HUES48 (cell line): ENCODE results near the gene KCNMB1.

Experiments
- H3K27ac ChIP-seq: one replicate; pipeline ENCODE4 v1.7.0; 2013; ENCODE audit warnings: low read depth, low read length, inconsistent platforms
- H3K27me3 ChIP-seq: 2 replicates; pipeline ENCODE4 v1.6.1; 2013; ENCODE audit warnings: mild to moderate bottlenecking, low read length; ENCODE audit not compliant: control insufficient read depth, insufficient read depth
- H3K36me3 ChIP-seq: 2 replicates; pipeline ENCODE4 v1.6.1; 2013; ENCODE audit warnings: low read length; ENCODE audit not compliant: control insufficient read depth, insufficient read depth
- H3K4me1 ChIP-seq: 2 replicates; pipeline ENCODE4 v1.6.1; 2013; ENCODE audit warnings: mild to moderate bottlenecking, low read length; ENCODE audit not compliant: control insufficient read depth, insufficient read depth
- H3K4me3 ChIP-seq: 2 replicates; pipeline ENCODE4 v1.5.1; 2013; ENCODE audit warnings: mild to moderate bottlenecking, low read depth, low read length
- H3K9ac ChIP-seq: 2 replicates; pipeline ENCODE4 v1.6.1; 2013; ENCODE audit warnings: mild to moderate bottlenecking, low read depth, low read length, moderate library complexity
- H3K9me3 ChIP-seq: 2 replicates; pipeline ENCODE4 v1.6.1; 2013; ENCODE audit warnings: low read length; ENCODE audit not compliant: control insufficient read depth, insufficient read depth

Gene KCNMB1

DNA sequence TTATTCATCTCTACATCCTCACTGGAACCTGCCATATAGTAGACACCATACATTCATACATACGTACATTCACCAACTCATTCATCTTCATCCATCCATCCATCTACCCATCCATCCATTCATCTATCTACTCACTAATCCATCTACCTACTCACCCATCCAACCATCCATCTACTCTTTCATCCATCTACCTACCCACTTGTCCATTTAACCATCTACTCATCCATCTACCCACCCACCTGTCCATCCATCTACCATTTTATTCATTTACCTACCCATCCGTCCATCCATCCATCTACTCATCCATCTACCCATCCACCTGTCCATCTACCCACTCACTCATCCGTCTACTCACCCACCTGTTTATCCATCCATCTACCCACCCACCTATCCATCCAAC, 59.6 kb downstream of the KCNMB1 start:
- H3K36me3 ChIP-seq: no peaks in the 10 kb centered on the region

DNA sequence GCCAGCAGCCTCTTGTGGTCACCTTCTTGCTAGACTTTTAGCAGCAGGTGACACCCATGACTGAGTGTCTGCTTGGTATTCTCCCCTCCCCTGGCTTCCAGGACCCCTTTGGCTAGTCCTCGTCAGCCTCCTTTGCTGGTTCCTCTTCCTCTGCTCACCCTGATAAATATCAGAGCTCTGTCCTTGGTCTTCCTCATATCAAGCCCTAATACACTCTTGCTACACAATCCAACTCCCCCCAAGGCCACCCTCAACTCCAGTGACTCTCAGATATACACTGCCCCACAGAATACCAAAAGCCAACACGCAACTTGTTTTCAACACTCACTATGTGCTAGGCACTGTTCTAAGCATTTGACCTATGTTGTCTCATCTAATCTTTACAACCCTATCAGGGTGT, 61.3 kb downstream of the KCNMB1 start:
- Histone ChIP-seq H3K27me3 (no peaks in the 10 kb centered on the region; the same call in 1 of the 2 replicates), H3K4me1 (peaks cover 26% of the 10 kb centered on the region), H3K4me3 (no peak overlapping the region), H3K9ac (no peak overlapping the region), H3K36me3 (no peaks in the 10 kb centered on the region), H3K27ac (no peak overlapping the region), H3K9me3 (no peaks in the 10 kb centered on the region)

More for the DNA sequence above, 59.6 kb downstream of the KCNMB1 start:
- peaks cover 40% of the 10 kb centered on the region for H3K4me1 ChIP-seq
- H3K27ac ChIP-seq: no peak overlapping the region
- H3K9ac ChIP-seq: no peak overlapping the region
- no peak overlapping the region for H3K4me3 ChIP-seq
- no peaks in the 10 kb centered on the region for H3K9me3 ChIP-seq
- no peaks in the 10 kb centered on the region; the same call in 1 of the 2 replicates for H3K27me3 ChIP-seq

DNA sequence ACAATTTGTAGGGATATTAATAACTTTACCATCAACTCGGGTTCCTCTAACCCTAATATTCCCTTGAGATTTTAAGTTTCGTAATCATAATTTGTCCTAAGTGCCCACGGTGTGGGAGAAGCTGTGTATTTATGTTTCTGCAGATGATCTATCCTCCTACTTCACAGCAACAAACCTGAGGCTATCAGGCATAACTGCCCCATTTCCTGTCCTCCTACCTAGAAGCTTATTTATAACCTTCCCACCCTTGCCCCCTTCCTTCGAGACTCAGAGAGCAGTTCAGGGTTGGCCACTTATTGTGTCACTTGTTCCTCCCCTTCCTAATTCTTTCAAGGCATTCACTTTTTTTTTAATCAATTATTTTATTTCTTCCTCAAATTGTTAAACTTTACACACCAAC, 62.0 kb downstream of the KCNMB1 start:
- no peaks in the 10 kb centered on the region; the same call in 1 of the 2 replicates for H3K27me3 ChIP-seq
- no peak overlapping the region for H3K4me3 ChIP-seq
- H3K9me3 ChIP-seq: no peaks in the 10 kb centered on the region
- no peaks in the 10 kb centered on the region for H3K36me3 ChIP-seq
- H3K27ac ChIP-seq: no peak overlapping the region
- peaks cover 19% of the 10 kb centered on the region for H3K4me1 ChIP-seq
- no peak overlapping the region for H3K9ac ChIP-seq
